Central memory CD4-positive, alpha-beta T cell (primary cell): ENCODE results near the gene TGM2.

Experiments
- DNase-seq: peaks from one replicate; pipeline ENCODE4 v3.0.0; 2022

Gene TGM2

DNA sequence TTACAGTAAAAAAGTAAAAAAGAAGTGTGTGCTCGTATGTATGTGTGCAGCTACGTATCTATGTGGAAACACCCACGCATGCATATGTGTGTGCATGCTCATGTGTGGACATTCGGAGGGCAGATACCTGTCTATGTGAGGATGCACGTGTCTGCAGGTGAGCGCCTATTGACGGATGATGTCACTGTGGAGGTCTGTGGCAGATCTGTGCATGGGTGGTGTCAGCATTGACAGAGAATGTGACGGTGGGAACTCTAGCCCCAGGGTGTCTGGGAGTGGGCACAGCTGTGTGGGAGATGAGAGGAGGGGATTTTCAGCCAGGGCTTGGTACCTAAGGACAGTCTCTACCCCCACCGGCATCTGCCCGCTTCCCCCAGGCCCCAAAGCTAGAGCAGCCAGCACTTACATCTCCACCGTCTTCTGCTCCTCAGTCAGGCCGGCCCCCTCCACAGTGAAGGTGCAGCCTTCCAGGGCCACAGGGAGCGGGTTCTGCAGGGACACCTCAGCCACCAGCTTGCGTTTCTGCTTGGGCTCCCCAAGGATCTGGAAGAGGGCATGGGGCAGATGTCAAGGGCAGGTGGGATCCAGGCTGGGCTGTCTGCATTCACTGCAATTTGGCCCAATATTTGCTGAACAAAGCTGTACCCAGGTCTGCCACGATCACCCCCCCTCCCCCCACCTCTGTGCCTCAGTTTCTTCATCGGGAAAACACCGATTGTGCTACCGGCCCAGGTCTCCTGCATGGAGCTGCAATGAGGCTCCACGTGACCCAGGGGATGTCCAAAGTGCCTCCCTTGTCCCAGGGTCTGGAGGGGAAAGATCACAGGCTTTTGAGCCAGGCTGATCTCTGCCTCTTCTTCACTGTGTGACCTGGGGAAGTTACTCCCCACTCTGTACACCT is 34.1 kb downstream of the TGM2 start:
- no peak for DNase-seq

DNA sequence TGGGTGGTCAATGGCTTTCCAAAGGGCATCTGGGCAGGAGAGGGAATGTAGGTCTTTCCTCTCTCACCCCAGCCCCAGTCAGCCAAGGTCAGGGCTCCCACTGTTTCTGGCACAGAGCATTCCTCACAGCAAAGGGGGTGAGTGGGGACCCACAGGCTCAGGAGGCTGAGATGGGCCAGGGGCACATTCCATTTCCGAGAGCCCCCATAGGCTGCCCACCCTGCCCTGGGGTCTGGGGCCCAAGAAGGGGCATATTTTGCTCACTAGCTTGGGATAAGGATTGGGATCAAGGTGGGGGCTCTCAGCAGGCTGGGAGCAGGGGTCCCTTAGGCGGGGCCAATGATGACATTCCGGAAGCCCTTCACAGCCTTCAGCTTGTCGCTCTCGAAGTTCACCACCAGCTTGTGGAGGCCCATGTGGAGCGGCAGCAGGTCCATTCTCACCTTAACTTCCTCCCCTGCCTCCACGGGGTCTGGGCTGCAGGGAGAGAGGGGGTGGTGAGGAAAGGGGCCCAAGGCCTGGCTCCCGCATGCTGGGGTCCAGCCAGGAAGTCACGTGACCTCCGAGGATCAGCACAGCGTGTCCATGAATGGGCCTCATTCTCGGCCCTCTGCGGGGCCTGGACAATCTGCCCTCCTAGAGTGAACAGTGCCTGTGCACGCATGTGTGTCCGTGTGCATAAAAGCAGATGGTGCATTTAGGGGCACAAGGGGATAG is 35.0 kb downstream of the TGM2 start:
- no peak for DNase-seq

DNA sequence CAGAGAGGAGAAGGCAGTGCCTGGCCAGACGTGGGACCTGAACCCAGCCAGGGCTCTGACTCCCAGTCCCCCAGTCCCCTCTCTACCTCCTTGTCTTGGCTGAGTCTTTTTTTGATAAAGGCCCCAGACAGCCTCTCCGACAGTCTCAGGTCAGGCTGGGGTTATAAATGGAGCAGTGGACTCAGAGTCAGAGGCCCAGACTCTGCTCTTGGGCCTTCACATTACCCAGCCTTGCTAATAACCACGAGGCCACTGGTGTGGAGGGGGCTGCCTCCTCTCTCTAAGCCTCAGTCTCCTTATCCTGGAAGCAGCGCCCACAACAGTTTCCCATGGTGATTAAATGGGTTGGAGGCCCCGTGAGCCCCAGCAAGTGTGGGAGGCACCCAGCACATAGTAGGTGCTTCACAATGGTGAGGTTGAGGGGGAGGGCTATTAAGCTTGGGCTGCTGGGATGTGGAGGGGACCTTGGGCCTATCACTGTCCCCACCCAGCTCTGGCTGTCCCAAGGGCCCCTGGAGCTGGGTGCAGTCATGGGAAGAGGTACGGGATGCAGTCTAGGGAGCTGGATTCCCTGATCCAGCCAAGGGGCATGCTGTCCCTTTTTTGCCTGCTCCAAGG is 35.7 kb downstream of the TGM2 start:
- no peak for DNase-seq

DNA sequence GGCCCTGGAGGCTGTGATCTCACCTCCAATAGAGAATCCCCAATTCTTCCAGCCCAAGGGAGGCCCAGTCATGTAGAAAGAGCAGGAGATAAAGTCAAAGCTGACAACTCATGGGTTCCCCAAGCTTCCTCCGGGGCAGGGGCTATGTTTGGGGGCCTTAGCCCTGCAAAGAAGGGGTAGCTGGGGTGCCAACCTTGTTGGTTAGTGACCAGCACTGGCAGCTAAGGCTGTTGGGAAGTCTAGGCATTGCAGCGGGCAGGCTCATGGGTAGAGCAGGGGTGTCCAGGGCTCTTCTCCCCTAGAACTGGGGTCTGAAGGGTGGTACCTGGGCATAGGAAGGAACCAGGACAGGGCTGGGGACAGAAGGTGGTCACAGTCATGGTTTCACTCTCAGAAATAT is 36.4 kb downstream of the TGM2 start:
- no peak for DNase-seq

DNA sequence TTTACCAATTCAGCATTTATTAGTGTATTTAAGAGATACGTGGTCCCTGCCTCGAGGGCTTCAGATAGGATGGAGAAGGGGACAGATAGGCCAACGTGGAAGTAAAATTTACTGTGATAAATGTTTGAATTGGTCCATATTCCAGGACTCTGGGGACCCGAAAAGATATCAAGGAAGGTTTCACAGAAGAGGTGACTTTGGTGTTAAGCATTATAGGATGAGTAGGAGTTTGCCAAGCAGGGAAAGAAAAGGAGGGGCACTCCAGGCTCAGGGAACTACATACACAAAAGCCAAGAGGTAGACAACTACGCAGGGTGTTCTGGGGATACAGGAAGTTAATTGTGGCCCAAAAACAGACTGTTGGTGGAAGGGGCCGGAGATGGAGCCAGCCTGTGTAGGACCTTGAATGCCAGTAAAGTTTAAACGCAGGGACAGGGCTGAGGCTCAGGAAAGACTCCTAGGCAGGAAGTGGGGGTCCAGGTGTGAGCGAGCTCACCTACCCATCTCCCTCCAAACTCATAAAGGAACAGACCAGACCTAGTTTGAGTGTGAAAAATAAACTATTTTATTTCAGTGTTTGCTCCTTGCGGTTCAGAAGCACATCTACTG is 37.0 kb downstream of the TGM2 start:
- DNase-seq, result no peak

DNA sequence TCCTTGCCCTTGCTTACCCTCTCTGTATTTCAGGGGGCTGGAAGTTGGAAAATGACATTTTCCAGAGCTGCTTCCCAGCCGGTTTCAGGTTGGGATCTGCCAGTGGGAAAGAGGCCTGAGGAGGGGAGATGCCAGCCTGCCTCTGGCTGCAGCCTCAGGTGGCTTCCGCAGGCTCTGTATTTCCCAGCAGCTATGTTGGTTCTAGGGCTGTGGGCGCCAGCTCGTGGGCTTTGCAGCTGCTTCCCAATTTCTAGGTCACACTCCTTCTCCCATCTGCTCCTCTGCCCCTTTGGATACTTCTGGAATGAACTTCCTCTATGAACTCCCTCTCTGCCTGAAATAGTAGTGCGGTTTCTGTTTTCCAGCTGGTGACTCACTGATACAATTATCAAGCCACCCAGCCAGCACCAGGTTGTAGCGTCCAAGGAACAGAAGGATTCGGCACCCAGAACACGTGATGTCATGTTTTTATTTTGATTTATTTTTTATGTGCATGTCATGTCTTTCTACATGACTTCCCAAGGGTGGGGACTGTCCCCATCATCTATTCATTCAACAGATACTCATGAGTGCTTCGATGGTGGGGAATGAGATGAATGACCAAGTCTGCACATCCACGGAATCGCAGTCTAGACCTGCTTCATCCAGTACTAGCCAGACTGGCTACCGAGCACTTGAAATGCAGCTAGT is 38.0 kb downstream of the TGM2 start:
- no peak for DNase-seq

DNA sequence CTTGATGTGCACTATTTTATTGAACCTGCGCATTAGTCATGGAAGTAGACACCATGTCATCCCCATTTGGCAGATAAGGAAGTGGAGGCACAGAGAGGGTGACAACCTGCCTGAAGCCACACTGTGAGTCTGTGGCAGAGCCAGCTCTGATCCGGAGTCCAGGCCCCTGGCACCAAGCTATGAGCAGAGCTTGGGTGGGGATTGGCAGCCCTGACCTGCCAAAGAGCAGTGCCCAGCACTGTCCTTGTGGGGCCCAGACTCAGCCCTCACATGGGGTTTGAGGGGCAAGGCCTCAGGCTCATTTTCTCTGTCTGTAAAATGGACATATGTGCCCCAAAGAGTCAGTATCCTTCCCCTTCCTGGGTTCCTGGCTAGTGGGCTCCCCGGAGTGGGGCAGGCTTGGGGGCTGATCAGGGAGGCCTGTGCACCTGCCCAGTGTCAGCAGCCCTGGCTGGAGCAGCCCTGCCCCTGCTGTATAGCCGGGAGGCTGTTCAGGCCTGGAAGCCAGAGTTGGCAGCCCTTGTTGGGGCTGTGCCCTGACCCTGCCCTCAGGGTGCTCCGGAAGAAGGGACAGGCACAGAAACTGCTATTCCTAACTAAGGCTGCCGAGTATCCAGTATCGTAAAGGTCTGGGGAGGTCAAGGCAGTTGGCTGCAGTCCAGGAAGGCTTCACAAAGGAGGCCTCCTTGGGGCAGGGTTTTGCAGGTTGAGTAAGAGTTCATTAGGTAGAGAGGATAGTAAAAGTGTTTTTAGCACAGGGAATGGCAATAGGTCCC is 38.7 kb downstream of the TGM2 start:
- no peak for DNase-seq

DNA sequence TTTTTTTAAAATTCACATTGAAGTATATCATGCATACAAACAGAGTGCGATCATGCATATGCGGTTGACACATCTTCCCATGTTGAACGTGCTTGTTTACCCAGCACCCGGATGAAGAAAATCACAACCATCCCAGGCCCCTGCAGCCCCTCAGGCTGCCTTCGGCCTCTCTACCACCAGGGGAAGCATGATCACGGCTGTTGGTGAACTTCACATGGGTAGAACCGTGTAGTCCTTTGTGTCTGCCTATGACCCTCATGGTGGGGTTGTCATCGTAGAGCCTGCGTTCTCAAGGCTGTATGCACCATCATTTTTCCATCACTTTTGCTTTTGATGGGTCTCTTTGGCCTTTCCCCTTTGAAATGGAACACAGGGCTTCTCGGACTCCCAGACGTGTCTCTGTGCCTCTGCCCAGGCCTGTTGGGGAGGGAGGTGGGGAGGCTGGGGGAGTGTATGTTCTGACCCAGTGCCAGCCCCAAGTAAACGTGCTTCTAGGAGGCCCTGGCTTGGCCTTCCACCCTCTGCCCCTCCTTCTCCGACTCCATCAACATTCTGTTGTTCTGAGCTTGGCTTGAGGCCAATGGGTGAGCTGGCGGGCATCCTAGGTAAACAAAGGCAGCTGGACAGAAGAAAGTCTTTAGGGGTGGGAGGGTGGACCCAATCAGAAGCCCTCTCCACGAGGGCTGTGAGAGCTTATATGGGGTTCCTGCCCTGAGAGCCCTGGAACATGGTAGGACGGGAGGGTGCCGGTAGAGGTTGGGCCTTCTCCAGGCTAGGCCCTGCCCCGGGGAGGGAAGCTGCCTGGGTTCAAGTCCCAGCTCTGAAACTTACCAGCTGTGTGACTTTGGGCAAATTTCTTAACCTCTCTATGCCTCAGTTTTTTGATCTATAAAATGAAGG is 39.7 kb downstream of the TGM2 start:
- no peak for DNase-seq

DNA sequence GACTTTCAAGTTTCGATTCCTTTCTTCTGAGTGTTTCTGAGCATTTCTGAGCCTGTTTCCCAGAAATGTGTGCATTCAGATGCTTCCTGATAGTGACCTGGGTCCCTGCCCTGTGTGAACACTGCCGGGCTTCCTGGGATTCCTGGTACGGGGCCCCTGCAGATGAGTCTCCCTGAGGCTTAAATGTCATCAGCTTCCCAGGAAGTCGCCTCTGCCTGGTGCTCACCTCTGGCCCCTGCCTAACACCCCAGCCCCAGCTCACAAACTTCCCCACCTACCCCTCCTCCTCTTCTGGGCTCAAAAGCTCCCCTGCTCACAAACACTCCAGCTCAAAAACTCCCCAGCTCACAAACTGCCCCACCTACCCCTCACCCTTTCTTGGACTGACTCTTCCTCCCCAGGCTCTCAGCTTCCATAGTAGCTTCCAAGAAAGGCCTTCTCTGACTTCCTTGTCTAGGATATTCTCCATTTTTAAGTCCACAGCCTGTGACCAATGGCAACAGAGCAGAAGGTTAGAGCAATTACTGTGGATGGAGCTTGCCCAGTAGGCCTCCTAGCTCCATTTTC is 42.0 kb downstream of the TGM2 start:
- no peak for DNase-seq

DNA sequence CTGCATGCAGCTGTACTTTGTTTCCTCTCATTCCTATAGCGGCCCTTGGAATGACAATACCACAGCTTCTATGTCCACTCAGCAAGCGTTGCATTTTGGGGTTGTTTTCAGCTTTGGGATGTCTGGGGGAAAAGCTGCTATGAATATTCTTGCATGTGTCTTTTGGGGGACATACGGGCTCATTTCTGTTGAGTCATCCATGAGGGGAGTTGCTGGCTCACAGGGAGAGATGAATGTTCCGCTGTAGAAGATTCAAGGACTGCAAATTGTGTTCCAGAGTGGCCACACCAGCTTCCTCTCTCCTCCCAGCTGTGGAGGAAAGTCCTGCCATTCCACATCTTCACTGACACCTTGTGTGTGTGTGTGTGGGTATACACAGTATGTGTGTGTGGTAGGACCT is 43.3 kb downstream of the TGM2 start:
- DNase-seq, result no peak

DNA sequence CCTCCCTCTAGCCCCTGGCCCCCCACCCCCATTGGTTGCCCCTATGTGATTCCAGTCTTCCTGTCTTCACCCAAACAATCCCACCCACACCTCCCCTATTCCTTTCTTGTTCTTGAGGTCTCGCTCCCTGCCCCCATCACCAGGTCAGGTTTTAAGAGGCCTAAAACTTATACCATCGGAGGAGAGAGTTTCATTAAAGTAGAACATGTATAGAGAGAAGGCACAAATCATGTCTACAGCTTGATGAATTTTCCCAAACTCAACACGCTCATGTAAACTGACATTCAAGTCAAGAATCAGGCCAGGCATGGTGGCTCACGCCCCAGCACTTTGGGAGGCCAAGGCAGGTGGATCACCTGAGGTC is 44.5 kb downstream of the TGM2 start:
- no peak for DNase-seq

DNA sequence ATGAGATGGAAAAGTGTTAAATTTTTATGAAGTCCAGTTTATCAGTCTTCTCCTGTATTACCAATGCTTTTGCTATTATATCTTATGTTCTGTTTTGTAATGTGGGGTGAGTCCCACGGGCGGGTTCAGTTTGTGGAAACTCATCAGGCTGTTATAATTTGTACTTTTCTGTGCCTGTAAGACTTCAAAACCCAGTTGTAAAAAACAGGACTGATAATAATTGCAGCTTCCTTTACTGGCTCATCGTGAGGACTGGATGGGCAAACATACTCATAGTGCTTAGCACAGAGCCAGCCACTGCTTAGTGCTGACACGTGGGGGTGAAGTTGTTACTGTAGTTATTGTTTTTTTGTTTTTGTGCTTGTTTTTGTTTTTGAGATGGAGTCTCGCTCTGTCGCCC is 45.6 kb downstream of the TGM2 start:
- no peak for DNase-seq

DNA sequence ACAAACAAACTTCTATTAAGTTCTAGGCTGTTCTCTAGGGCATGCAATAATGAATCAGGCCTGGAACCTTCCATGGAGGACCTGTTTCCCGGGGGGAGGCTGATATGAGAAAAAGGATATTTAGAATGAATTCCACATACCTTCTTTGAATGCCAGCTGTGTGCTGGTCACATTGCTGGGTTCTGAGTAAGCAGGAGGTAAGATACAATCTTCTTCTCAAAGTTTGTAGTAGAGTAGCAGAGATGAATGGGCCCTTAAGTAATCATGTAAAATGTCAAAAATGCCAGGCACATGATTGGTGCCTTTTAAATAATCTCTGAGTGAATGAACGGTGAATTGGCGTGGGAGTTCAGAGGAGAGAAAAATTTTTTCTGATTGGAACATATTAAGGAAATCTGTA is 47.4 kb downstream of the TGM2 start:
- no peak for DNase-seq

DNA sequence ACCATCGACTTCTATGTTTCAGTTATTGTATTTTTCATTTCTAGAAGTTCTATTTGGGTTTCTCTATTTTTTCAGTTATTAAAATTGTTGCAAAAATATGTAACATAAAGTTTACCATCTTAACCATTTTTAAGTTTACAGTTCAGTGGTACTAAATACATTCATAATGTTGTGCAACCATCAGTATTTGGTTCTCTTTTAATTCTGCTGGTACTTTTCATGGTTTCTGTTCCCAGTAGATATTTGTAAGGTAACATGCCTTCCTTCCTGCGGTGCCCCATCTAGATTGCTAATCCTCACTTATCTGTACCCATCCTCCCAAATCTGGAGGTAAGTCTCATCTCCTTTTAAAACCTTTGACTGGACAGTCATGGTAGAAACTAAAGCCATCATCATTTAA is 47.9 kb downstream of the TGM2 start:
- DNase-seq, result no peak

DNA sequence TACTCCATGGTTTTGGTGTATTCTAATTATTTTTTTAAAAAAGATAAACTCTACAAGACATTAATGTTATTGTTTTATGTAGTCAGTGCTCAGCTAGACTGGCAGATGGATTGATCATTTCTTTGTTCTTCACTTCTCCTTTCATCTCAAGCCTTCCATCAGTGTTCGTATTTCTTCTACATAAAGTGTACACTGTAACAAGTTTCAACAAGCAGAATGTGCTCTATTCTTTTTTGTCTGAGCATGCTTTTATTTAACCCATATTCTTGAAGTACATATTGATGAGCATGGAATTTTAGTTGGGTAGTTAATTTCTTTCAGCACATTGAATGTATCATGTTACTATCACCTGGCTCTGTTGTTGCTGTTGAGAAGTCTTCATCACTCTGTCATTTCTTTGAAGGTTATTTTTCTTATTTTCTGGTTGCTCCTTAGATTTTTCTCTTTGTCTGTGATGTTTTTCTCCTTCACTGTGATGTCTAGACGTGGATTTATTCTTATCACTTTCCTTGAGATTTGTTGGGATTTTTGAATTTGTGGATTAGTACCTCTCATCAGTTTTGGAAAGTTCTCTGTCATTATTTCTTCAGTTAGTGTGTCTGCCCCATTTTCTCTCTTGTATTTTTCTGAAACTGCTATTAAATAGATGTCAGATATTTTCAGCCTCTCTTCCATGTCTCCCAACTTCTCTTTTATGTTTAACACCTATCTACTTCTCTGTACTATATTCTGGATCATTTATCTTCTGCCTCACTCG is 48.5 kb downstream of the TGM2 start:
- DNase-seq, result no peak

DNA sequence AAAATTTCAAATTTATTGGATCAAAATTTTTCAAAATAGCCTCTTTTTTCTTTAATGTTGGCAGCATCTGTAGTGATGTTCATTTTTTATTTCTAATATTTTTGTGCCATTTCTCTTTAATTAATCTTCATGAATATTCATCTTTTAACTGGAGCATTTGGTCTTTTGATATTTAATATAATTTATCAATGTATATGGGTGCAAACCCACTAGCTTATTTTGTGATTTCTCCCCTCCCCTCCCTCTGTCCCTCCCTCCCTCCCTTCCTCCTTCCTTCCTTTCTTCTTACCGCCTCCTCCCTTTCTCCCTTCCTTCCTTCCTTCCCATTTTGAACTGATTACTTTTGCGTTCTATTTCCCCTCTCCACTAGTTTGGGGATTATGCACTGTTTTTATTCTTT is 49.2 kb downstream of the TGM2 start:
- no peak for DNase-seq

DNA sequence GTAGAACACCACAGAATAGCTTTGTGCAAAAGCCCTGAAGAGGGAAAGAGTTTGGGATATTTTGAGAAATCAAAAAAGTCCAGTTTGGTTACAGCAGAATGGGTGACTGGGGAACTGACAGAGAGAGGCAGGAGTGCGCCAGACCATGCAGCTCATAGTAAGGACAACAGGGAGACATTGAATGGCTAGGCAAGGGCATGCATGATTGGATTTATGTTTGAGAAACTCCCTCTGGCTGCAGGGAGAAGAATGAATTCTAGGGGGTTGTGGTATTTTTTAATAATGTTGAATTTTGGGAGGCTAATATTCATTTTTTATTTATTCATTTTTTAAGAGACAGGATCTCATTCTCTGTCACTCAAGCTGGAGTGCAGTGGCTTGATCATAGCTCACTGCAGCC is 49.9 kb downstream of the TGM2 start:
- no peak for DNase-seq

DNA sequence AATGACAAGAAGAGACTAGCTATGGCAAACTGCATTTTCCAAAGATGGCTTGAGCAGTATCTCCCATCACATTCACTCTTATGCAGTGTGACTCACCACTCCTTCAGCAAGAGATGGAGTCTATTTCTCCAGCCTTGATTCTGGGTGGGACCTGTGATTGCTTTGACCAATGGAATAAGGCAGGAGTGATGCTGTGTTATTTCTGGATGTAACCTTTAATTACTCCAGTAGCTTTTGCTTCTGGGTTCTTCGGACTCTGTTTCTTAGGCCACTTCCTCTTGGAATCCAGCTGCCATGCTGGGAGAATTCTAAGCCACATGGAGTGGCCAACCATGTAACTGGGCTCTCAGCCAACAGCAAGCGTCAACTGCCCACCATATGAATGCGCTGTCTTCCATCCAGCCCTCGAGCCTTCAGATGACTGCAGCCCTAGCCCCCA is 50.7 kb downstream of the TGM2 start:
- no peak for DNase-seq

DNA sequence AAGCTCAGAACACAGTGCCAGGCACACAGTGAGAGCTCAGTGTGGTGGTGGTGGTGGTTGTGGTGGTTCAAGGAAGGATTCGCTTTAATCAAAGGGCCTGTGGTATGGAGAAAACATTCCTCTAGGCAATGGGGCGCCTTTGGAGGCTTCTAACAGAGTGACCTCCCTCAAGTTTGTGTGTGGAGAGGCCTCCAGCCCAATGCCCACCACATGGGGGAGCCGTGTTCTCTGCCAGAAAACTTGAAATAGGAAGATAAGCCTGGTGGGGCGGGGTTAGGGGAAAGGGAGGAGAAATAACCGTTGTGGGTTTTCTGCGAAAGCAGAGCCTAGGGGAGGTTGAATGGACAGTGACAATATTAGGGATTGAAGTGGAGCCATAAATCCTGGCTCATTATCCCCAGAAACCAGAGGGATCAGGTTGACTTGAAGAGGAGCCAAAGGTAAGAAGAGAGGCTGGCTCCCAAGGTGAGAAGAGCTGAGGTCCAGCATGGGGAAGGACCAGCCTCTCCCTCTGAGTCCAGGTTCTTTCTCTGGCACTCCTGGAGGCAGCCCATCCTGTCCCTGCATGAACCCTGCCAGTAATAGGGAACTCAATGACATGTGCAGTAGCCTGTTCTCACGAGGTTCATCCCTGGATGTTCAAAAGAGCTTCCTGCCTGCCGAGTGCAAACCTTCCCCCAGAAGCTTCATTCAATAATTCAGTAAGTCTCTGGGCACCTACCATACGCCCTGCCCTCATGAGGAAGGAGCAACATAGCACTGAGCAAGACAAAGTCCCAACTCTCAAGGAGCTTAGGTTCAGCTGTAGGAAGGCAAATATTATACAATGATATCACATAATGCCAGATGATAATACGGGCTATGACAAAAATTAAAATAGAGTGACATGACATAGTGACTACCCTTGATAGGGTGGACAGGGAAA is 51.4 kb downstream of the TGM2 start:
- DNase-seq, result no peak
